IPS-11a (cell line): ENCODE measurements around the gene ATXN7L1.

Source experiments
- H3K4me3 ChIP-seq: one replicate; pipeline ENCODE4 v1.5.1; 2013; ENCODE audit warnings: low read depth, low read length, control low read depth

The ATXN7L1 gene

GRCh38 chr7:105876091-105876963 is at the start of gene ATXN7L1:
ATXN7L1 (minus strand) TSS chr7:105876599; CDS start chr7:105876558, 41 bp downstream.
- H3K4me3 ChIP-seq = peak within 1 kb of the TSS; percentile 81

- no peak overlapping the region for H3K4me3 ChIP-seq
These were observed 49.7 kb upstream of the ATXN7L1 start for GRCh38 chr7:105926131-105926530.

- no peak overlapping the region for H3K4me3 ChIP-seq
These were observed 48.5 kb upstream of the ATXN7L1 start for GRCh38 chr7:105924945-105925344.

GRCh38 chr7:105920766-105921165 is 44.4 kb upstream of the ATXN7L1 start:
- no peak overlapping the region for H3K4me3 ChIP-seq

GRCh38 chr7:105917659-105918058 is 41.3 kb upstream of the ATXN7L1 start:
- no peak overlapping the region for H3K4me3 ChIP-seq

GRCh38 chr7:105916603-105917002 is 40.2 kb upstream of the ATXN7L1 start:
- no peak overlapping the region for H3K4me3 ChIP-seq

- no peak overlapping the region for H3K4me3 ChIP-seq
These were observed 37.5 kb upstream of the ATXN7L1 start for GRCh38 chr7:105913947-105914346.

GRCh38 chr7:105911961-105912575 is 35.7 kb upstream of the ATXN7L1 start:
- H3K4me3 ChIP-seq = no peak overlapping the region

- H3K4me3 ChIP-seq = no peak overlapping the region
These were observed 33.8 kb upstream of the ATXN7L1 start for GRCh38 chr7:105910172-105910571.

- no peak overlapping the region for H3K4me3 ChIP-seq
These were observed 33.3 kb upstream of the ATXN7L1 start for GRCh38 chr7:105909742-105910141.

GRCh38 chr7:105907129-105907846 is 30.9 kb upstream of the ATXN7L1 start:
- H3K4me3 ChIP-seq = no peak overlapping the region

- H3K4me3 ChIP-seq = no peak overlapping the region
These were observed 30.3 kb upstream of the ATXN7L1 start for GRCh38 chr7:105906695-105907094.

- no peak overlapping the region for H3K4me3 ChIP-seq
These were observed 29.6 kb upstream of the ATXN7L1 start for GRCh38 chr7:105905910-105906568.

- H3K4me3 ChIP-seq = no peak overlapping the region
These were observed 29.0 kb upstream of the ATXN7L1 start for GRCh38 chr7:105905209-105905909.

GRCh38 chr7:105904064-105904463 is 27.7 kb upstream of the ATXN7L1 start:
- H3K4me3 ChIP-seq = no peak overlapping the region

- H3K4me3 ChIP-seq = no peak overlapping the region
These were observed 26.0 kb upstream of the ATXN7L1 start for GRCh38 chr7:105902325-105902911.

GRCh38 chr7:105897999-105898398 is 21.6 kb upstream of the ATXN7L1 start:
- no peak overlapping the region for H3K4me3 ChIP-seq

GRCh38 chr7:105896407-105896911 is 20.1 kb upstream of the ATXN7L1 start:
- no peak overlapping the region for H3K4me3 ChIP-seq

- no peak overlapping the region for H3K4me3 ChIP-seq
These were observed 17.7 kb upstream of the ATXN7L1 start for GRCh38 chr7:105894131-105894530.

- no peak overlapping the region for H3K4me3 ChIP-seq
These were observed 16.0 kb upstream of the ATXN7L1 start for GRCh38 chr7:105892387-105892786.
